ENCODE data around the gene IP6K2. TPM values are rescaled to one million over a fixed set of nuclear protein-coding genes. Genes with fewer than 3 reads are reported as not detected.

IP6K2 gene
- total and polyA plus RNA-seq, 2 experiments from 2014 or later: 97.0 to 97.4 TPM

GRCh38 chr3:48684054-48684349 lies 33.0 kb downstream of the IP6K2 start:
- H3K36me3 ChIP-seq (ENCODE audit: insufficient read depth): peaks cover 9% of the 10 kb centered on the region
- H3K27ac ChIP-seq (ENCODE audit: low read depth): no peak overlapping the region
- ATAC-seq (no peak), DNase-seq (ENCODE audit: low spot score) (no peak)
- Mint-ChIP-seq H3K27me3 (ENCODE audit: insufficient read depth, low read depth, poor library complexity) (peaks cover 17% of the 10 kb centered on the region), H3K36me3 (ENCODE audit: low read depth) (peaks cover 55% of the 10 kb centered on the region), H3K27ac (no peak overlapping the region), H3K9me3 (no peaks in the 10 kb centered on the region; the same call in 2 of the 3 replicates), H3K4me3 (peak overlapping the region; percentile 86), H3K4me1 (peaks cover 17% of the 10 kb centered on the region)
- peaks cover 13% of the 10 kb centered on the region for H3K79me2 ChIP-seq (replicated peaks; ENCODE audit: insufficient read depth)
- no peaks in the 10 kb centered on the region for H3K9me2 ChIP-seq (ENCODE audit: insufficient read depth)
- H2AFZ ChIP-seq: no peak overlapping the region
- H3K4me3 ChIP-seq: peak overlapping the region; percentile 89; the same call in 1 of the 2 replicates
- peak overlapping the region; percentile 91; the same call in 1 of the 2 replicates for H3K4me2 ChIP-seq
- H3K4me1 ChIP-seq (ENCODE audit: insufficient read depth): peaks cover 7% of the 10 kb centered on the region
- TF ChIP-seq ZNF114 (CRISPR knock-in tag; IDR thresholded peaks at IDR 0.05) (no peak), CTCF (conservative IDR thresholded peaks at IDR 0.05; ENCODE audit: low read depth in 2 of 2) (no peak), ETS1 (IDR thresholded peaks at IDR 0.05) (no peak), JUNB (IDR thresholded peaks at IDR 0.05; ENCODE audit: unreplicated experiment) (no peak), NANOG (IDR thresholded peaks at IDR 0.05; ENCODE audit: borderline replicate concordance) (no peak), STAT1 (IDR thresholded peaks at IDR 0.05; ENCODE audit: unreplicated experiment) (no peak), POLR2AphosphoS5 (IDR thresholded peaks at IDR 0.05; ENCODE audit: low read depth) (no peak), CREB1 (CRISPR knock-in tag; IDR thresholded peaks at IDR 0.05; ENCODE audit: low read depth) (no peak), ZNF331 (CRISPR knock-in tag; IDR thresholded peaks at IDR 0.05; ENCODE audit: low read depth) (no peak), EZH2phosphoT487 (IDR thresholded peaks at IDR 0.05; ENCODE audit: unreplicated experiment) (no peak), REST (IDR thresholded peaks at IDR 0.05; ENCODE audit: unreplicated experiment) (no peak), ZNF462 (CRISPR knock-in tag; IDR thresholded peaks at IDR 0.05) (no peak), EZH2 (IDR thresholded peaks at IDR 0.05; ENCODE audit: low read depth, unreplicated experiment) (no peak)
- peaks cover 13% of the 10 kb centered on the region for H4K20me1 ChIP-seq (replicated peaks; ENCODE audit: insufficient read depth)
- no peaks in the 10 kb centered on the region for H3K27me3 ChIP-seq (ENCODE audit: insufficient read depth)
- H3F3A ChIP-seq (replicated peaks; ENCODE audit: low read depth): peaks cover 27% of the 10 kb centered on the region

Measured in GM23338 (cell line).